Suprapubic skin (tissue), 4 donors: Measurements from ENCODE around the gene PITX3.

Experiments used
- CTCF ChIP-seq, 2 donors: fragments of 200-600 bp in 1 of 2; fragments of 450-650 bp in 1 of 2; sonication (generic) in 1 of 2; IDR thresholded peaks; one replicate each; pipeline ENCODE4 v1.5.1; 2016 to 2019; ENCODE audit warnings: antibody characterized with exemption in 2 of 2, mild to moderate bottlenecking in 1 of 2, moderate library complexity in 1 of 2
- EP300 ChIP-seq: sonication (generic); formaldehyde crosslinking; IDR thresholded peaks from one replicate; pipeline ENCODE4 v1.6.1; 2017; ENCODE audit warnings: antibody characterized with exemption
- POLR2A ChIP-seq, 2 donors: fragments of 450-650 bp; IDR thresholded peaks; one replicate each; pipeline ENCODE4 v1.6.1; 2017; ENCODE audit warnings: antibody characterized with exemption in 2 of 2, mild to moderate bottlenecking in 2 of 2, moderate library complexity in 2 of 2
- POLR2AphosphoS5 ChIP-seq, 3 donors: sonication (generic); formaldehyde crosslinking; IDR thresholded peaks; one replicate each; pipeline ENCODE4 v1.6.1; 2017; ENCODE audit warnings: antibody characterized with exemption in 3 of 3

- TF ChIP-seq CTCF (IDR thresholded peaks at IDR 0.05) (no peak), EP300 (no peak), POLR2A (IDR thresholded peaks at IDR 0.05) (no peak), POLR2AphosphoS5 (IDR thresholded peaks at IDR 0.05) (no peak)
These were observed 49.4 kb downstream of the PITX3 start for GRCh38 chr10:102191956-102192355.
